Muscle layer of duodenum (tissue), 2 donors: Measurements from ENCODE around the gene DNAH2.

Experiments
- H3K27ac ChIP-seq: one replicate; pipeline ENCODE4 v1.7.0; 2013; ENCODE audit warnings: mild to moderate bottlenecking, low read length
- H3K27me3 ChIP-seq: one replicate; pipeline ENCODE4 v1.7.0; 2013; ENCODE audit warnings: low read depth, mild to moderate bottlenecking, control low read depth, low read length
- H3K36me3 ChIP-seq, 2 donors: one replicate each; pipeline ENCODE4 v1.7.0; 2013; ENCODE audit warnings: low read length in 2 of 2, control low read depth in 1 of 2, mild to moderate bottlenecking in 1 of 2; ENCODE audit not compliant: insufficient read depth in 2 of 2, control insufficient read depth in 1 of 2
- H3K4me1 ChIP-seq, 2 donors: one replicate each; pipeline ENCODE4 v1.7.0; 2013; ENCODE audit warnings: low read length in 2 of 2, mild to moderate bottlenecking in 2 of 2, control low read depth in 1 of 2, moderate library complexity in 1 of 2; ENCODE audit not compliant: insufficient read depth in 2 of 2, control insufficient read depth in 1 of 2
- H3K4me3 ChIP-seq, 2 donors: one replicate each; pipeline ENCODE4 v1.7.0; 2013; ENCODE audit warnings: low read length in 2 of 2, low read depth in 1 of 2, mild to moderate bottlenecking in 1 of 2
- H3K9me3 ChIP-seq, 2 donors: one replicate each; pipeline ENCODE4 v1.7.0; 2013; ENCODE audit warnings: low read length in 2 of 2, control low read depth in 1 of 2, mild to moderate bottlenecking in 1 of 2; ENCODE audit not compliant: control insufficient read depth in 1 of 2
- donor health status: healthy.

The DNAH2 gene

DNA sequence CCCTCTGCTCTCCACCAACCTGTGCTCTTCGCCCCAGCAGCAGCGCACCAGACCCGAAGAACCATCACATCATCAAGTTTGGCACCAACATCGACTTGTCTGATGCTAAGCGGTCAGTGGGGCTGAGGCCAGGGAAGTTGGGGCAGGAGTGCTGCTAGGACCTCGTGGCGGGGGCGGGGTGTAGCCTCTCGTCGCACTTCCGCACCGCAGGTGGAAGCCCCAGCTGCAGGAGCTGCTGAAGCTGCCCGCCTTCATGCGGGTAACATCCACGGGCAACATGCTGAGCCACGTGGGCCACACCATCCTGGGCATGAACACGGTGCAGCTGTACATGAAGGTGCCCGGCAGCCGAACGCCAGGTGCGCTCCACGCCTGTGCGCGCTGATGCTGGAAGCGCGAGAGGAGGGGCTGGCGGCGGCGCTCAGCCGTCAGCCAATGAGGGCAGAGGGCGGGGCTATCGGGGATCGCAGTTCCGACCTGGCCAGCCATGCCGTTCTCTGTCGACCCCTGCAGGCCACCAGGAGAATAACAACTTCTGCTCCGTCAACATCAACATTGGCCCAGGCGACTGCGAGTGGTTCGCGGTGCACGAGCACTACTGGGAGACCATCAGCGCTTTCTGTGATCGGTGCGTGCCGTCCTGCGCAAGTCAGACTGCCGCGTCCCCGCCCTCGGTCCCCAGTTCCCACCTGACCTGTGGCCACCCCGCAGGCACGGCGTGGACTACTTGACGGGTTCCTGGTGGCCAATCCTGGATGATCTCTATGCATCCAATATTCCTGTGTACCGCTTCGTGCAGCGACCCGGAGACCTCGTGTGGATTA lies 134.1 kb downstream of the DNAH2 start:
- peaks cover 10 to 32% of the 10 kb centered on the region in 2 donors for H3K4me1 ChIP-seq
- no peaks in the 10 kb centered on the region for H3K9me3 ChIP-seq
- no peaks in the 10 kb centered on the region for H3K27me3 ChIP-seq
- no peak overlapping the region for H3K27ac ChIP-seq
- peaks cover 32 to 65% of the 10 kb centered on the region in 2 donors for H3K36me3 ChIP-seq
- peak overlapping the region in 1 of 2 donors; percentile 36 for H3K4me3 ChIP-seq

DNA sequence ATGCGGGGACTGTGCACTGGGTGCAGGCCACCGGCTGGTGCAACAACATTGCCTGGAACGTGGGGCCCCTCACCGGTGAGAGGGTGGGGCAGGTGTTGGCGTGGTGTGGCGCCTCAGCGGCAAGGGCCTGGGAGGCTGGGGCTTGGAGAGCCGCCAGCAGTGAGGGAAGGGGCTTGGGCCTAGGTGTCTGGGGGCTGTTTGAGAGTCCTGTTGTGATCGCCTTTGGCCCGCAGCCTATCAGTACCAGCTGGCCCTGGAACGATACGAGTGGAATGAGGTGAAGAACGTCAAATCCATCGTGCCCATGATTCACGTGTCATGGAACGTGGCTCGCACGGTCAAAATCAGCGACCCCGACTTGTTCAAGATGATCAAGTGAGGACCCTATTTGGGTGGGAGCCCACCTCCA lies 134.7 kb downstream of the DNAH2 start:
- Histone ChIP-seq H3K27me3 (no peaks in the 10 kb centered on the region), H3K4me3 (peak overlapping the region in 1 of 2 donors; percentile 36), H3K9me3 (no peaks in the 10 kb centered on the region), H3K36me3 (peaks cover 32 to 59% of the 10 kb centered on the region in 2 donors), H3K4me1 (peaks cover 10 to 32% of the 10 kb centered on the region in 2 donors), H3K27ac (no peak overlapping the region)

- Histone ChIP-seq H3K4me3 (no peak overlapping the region), H3K36me3 (peaks cover 32 to 53% of the 10 kb centered on the region in 2 donors), H3K27ac (no peak overlapping the region), H3K27me3 (no peaks in the 10 kb centered on the region), H3K9me3 (no peaks in the 10 kb centered on the region), H3K4me1 (peaks cover 10 to 33% of the 10 kb centered on the region in 2 donors)
Measured at GRCh38 chr17:7852919-7853690, 135.6 kb downstream of the DNAH2 start.

GRCh38 chr17:7853691-7854038 lies 136.1 kb downstream of the DNAH2 start:
- no peak overlapping the region for H3K4me3 ChIP-seq
- no peaks in the 10 kb centered on the region for H3K27me3 ChIP-seq
- no peak overlapping the region for H3K27ac ChIP-seq
- peaks cover 32 to 48% of the 10 kb centered on the region in 2 donors for H3K36me3 ChIP-seq
- H3K9me3 ChIP-seq = no peaks in the 10 kb centered on the region
- H3K4me1 ChIP-seq = peaks cover 14 to 38% of the 10 kb centered on the region in 2 donors

DNA sequence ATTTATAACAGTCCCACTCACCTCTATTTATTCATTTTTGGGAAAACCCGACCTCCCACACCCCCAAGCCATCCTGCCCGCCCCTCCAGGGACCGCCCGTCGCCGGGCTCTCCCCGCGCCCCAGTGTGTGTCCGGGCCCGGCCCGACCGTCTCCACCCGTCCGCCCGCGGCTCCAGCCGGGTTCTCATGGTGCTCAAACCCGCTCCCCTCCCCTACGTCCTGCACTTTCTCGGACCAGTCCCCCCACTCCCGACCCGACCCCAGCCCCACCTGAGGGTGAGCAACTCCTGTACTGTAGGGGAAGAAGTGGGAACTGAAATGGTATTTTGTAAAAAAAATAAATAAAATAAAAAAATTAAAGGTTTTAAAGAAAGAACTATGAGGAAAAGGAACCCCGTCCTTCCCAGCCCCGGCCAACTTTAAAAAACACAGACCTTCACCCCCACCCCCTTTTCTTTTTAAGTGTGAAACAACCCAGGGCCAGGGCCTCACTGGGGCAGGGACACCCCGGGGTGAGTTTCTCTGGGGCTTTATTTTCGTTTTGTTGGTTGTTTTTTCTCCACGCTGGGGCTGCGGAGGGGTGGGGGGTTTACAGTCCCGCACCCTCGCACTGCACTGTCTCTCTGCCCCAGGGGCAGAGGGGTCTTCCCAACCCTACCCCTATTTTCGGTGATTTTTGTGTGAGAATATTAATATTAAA lies 136.7 kb downstream of the DNAH2 start:
- H3K36me3 ChIP-seq = peaks cover 32 to 42% of the 10 kb centered on the region in 2 donors
- H3K9me3 ChIP-seq = no peaks in the 10 kb centered on the region
- no peaks in the 10 kb centered on the region for H3K27me3 ChIP-seq
- H3K4me3 ChIP-seq = no peak overlapping the region
- H3K27ac ChIP-seq = no peak overlapping the region
- peaks cover 18 to 42% of the 10 kb centered on the region in 2 donors for H3K4me1 ChIP-seq

- H3K27ac ChIP-seq = no peak within 1 kb of the TSS
- H3K4me3 ChIP-seq = peak within 1 kb of the TSS; percentile 90 to 97
- peaks cover 25 to 38% of the 10 kb centered on the region in 2 donors for H3K36me3 ChIP-seq
- H3K27me3 ChIP-seq = no peaks in the 10 kb centered on the region
- no peaks in the 10 kb centered on the region for H3K9me3 ChIP-seq
- H3K4me1 ChIP-seq = peaks cover 18 to 42% of the 10 kb centered on the region in 2 donors
Measured at GRCh38 chr17:7854851-7855659, 137.5 kb downstream of the DNAH2 start, which contains the start of gene TMEM88. TSS of gene TMEM88 (plus strand) at chr17:7855066. CDS start at chr17:7855075, 9 bp downstream.

GRCh38 chr17:7855660-7856010 lies 138.1 kb downstream of the DNAH2 start:
- Histone ChIP-seq H3K4me3 (peak overlapping the region; percentile 90 to 97), H3K27me3 (no peaks in the 10 kb centered on the region), H3K36me3 (peaks cover 22 to 36% of the 10 kb centered on the region in 2 donors), H3K27ac (no peak overlapping the region), H3K4me1 (peaks cover 18 to 42% of the 10 kb centered on the region in 2 donors), H3K9me3 (no peaks in the 10 kb centered on the region)

DNA sequence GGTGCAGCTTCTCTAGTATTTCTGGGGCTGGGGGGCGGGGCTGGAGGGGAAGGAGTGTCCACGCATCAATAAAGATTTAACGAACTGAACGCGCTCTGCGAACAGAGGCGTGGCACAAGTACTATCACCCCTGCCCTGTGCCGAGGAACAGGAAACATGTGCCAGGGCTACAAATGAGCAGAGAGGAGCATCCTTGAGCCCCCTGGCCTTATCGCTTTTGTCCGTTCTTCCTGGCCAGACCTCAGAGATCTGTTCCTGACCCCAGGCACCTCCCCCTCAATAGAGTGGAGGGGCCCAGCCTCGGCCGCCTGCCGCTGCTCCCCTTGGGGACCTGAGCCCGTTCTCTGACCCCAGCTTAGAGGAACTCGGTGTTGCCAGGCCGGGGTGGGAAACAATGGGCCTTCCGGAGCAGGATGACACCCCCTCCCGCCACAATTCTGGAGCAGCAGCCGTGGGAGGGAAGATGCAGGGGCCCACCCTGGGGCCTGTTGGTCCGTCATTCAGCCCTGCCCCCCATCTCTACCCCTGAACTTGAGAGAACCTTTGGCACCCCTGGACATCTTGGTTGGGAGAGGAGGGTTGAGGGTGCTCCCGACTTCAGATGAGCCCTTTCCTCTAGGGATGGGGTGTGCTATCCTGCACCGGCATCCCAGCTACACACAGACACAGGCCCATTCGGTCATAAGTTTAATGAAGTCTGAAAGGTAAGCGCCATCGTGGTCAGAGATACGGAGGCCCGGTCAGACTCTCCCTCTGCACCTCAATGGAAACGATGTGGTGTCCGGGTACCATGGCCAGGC lies 138.7 kb downstream of the DNAH2 start:
- Histone ChIP-seq H3K27ac (peak overlapping the region; percentile 100), H3K4me1 (peaks cover 18 to 42% of the 10 kb centered on the region in 2 donors), H3K4me3 (peak overlapping the region; percentile 90 to 97), H3K27me3 (no peaks in the 10 kb centered on the region), H3K36me3 (peaks cover 16 to 36% of the 10 kb centered on the region in 2 donors), H3K9me3 (no peaks in the 10 kb centered on the region)

GRCh38 chr17:7856811-7857712 lies 139.5 kb downstream of the DNAH2 start, which contains the start of gene NAA38:
TSS of gene NAA38 (minus strand) at chr17:7857559. CDS start at chr17:7857463, 96 bp downstream.
- Histone ChIP-seq H3K4me3 (peak within 1 kb of the TSS; percentile 90 to 97), H3K9me3 (no peaks in the 10 kb centered on the region), H3K27ac (peak within 1 kb of the TSS; percentile 100), H3K4me1 (peaks cover 18 to 34% of the 10 kb centered on the region in 2 donors), H3K36me3 (peaks cover 14 to 35% of the 10 kb centered on the region in 2 donors), H3K27me3 (no peaks in the 10 kb centered on the region)
